SK-N-DZ (cell line): ENCODE results near the gene ZNF627. TPM values are rescaled to one million over a fixed set of nuclear protein-coding genes. Genes with fewer than 3 reads are reported as not detected.
"Not testable (repeated sequence)": the region's sequence is repeated elsewhere in the genome, so short reads cannot be mapped to it uniquely, and the experiment has no call there.

ENCODE experiments used
- DNase-seq: peaks from one replicate; pipeline ENCODE4 v3.0.0-alpha.2; 2015; ENCODE audit warnings: low spot score
- polyA plus RNA-seq, 2 experiments: library from polyadenylated mRNA; depleted of rRNA; stranded (reverse); fragments of >200 nt; gene quantifications; 2 replicates each; pipeline ENCODE4 v1.2.3, GENCODE V29; 2014

The ZNF627 gene
- polyA plus RNA-seq (2014; cell fraction: cytosol; rRNA removed): 16.6 and 21.0 TPM in 2 replicates
- 10.4 and 17.8 TPM in 2 replicates for polyA plus RNA-seq (2014; cell fraction: nucleus; rRNA removed)

DNA sequence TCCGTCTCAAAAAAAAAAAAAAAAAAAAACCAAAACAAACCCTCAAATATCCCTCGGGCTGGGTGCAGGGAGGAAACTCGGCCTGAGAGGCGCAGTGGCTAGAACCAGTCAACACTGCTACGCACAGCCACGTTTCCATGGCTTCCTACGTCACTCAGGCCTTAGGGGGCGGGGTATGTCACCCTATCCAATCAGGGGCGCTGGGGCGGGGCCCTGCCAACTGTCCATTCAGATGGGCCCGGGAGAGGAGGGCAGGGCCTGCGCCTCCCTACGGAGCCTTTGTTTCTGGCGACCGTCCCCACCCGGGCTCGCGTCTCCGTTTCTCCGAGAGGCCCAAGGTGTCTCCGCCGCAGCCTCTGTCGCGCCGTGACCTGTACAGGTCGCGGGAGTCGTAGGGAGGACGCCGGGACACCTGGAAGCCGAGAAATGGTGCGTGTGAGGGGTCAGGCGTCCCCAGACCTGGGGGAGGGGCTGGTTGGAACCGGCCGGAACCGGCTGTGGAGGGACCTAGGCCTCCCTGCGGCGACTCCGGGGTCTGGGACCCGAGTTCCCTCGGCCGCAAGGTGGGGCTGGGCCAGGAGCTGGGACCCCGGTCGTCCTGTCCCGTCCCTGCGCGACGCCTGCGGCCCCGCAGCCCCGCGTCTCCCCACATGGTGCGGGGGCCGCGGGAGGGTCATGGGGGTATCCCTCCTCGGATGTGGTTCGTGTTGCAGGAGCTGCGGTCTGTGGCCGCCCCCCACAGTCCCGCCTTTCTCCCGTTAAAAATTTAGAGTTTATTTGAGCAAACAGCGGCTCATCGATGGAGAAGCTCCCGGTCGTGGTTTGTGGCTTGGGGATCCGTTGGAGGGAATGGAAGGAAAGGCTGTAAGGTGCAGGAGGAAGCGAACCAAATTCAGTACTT is at the start of gene ZNF627:
Gene ZNF627, plus strand, starts transcription at position 282 of the 901 bp plus-strand sequence. Its CDS starts 145 bp downstream, at position 427.
- DNase-seq: peak; percentile 96

DNA sequence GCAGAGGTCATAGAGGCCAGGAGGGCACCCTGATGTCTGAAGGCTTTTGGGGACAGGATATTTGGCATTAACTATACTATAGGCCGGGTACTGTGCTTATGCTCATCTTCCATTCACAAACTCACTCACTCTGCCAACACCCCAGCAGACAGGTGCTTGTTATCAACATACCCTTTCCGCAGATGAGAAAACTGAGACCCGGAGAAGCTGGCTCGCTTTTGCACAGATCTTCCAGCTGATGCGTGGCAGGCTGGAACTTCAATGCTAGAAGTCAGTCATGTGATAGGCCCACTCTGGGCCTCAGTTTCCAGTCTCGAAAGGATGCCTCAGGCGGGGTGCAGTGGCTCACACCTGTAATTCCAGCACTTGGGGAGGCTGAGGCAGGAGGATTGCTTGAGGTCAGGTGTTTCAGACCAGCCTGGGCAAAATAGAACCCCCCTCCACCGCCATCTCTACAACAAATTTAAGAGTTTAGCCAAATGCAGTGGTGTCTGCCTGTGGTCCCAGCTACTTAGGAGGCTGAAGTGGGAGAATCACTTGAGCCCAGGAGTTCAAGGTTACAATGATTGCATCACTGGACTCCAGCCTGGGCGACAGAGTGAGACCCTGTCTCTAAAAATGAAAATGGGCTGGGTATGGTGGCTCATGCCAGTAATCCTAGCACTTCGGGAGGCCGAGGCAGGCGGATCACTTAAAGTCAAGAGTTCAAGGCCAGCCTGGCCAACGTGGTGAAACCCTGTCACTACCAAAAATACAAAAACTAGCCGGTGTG is 49.2 kb upstream of the ZNF627 start:
- no peak for DNase-seq

DNA sequence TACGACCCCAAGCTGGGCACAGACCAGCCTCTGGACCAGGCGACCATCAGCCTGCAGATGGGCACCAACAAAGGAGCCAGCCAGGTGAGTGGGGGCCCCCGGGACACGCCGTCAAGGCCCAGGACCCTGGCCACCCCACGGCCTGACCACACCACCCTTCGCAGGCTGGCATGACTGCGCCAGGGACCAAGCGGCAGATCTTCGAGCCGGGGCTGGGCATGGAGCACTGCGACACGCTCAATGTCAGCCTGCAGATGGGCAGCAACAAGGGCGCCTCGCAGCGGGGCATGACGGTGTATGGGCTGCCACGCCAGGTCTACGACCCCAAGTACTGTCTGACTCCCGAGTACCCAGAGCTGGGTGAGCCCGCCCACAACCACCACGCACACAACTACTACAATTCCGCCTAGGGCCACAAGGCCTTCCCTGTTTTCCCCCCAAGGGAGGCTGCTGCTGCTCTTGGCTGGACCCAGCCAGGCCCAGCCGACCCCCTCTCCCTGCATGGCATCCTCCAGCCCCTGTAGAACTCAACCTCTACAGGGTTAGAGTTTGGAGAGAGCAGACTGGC is 47.8 kb upstream of the ZNF627 start:
- DNase-seq: no peak

DNA sequence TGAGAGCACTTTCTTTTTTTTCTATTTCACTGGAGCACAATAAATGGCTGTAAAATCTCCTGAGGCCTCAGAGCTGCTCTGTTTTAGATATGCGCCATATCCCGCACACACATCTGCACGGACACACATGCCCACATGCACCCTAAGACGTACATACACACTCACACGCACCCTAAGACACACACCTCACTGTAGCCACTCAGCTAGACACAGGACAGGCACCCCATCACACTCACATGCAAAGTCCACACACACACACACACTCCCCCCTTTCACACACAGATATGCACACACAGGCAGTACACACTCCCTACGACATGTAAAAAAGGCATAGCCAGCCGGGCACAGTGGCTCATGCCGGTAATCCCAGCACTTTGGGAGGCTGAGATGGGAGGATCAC is 47.0 kb upstream of the ZNF627 start:
- no peak for DNase-seq

DNA sequence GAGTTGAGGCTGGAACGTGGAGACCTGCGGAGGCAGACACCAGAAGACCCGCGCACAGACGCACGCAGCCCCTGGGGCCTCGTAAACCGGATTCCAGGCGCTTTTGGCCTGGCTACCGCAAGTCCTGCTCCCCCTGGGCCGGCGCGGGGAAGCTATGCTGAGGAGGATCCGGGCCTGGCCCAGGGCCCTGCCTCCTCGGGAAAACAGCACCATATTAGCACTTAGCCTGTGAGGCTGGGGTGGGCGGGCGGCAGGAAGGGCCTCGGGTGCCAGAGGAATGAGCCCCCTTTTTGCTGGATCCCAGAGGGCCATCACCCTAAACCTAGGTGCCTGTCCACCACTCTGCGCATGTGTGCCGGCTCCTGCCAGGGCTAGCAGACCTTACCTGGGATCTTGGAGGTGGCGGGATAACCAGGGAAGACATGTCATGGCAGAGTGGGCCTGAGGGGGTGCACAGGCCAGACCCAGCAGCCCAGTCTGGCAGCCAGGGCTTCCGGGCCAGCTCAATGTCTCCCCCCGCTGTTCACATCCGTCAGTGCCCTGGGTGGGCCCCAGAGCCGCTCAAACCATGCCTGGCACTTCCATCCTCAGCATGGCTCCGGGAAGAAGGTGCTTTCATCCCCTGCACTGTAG is 45.6 kb upstream of the ZNF627 start:
- no peak for DNase-seq

DNA sequence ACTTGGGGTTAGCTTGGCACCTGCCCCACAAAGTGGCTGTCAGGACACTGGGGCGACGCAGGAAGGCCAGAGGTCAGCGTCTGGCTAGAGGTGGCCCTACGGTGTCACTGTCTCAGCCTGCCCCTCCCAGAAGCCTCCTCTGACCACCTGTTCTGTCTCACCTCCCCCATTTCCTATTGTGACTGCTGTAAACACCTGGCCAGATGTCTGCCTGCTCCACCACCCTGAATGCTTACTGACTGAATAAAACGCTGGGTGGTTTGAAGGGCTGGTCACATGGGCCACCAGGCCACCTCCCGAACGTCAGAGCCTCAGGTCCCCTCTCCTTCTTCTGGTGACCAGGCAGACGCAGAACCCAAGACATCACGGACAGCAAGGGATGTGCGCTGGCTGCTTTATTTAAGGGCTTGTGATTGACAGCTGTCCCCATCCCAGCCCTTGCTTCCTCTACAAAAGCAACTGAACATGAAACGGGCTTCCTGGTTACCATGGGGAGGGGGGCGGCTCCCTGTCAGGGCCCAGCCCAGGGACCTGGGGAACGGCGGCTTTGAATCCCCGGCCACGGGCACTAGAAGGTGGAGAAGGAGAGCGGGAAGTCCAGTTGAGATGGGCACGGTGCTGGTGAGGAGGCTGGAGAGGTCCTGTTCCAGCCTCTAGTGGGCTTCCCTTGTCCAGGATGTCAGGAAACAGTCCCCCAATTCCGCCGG is 44.5 kb upstream of the ZNF627 start:
- no peak for DNase-seq

DNA sequence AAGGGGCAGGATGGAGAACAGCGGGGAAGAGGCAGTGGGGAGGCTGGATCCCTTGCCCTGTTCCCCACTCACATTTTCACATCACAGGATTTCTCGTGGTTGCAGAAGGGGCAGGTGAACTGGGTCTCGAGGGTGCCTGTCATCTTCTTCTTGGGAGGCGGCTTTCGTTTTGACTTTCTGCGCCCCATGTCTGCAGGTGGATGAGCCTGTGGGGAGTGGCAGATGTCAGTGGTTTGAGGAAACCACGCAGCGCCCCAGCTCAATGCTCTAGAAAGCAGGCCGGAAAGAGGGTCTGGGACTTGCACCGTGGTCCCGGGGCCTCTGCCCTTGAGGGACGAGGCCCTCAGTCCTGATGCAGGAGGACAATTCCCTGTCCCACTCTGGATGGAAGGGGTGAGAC is 43.1 kb upstream of the ZNF627 start:
- DNase-seq: no peak

DNA sequence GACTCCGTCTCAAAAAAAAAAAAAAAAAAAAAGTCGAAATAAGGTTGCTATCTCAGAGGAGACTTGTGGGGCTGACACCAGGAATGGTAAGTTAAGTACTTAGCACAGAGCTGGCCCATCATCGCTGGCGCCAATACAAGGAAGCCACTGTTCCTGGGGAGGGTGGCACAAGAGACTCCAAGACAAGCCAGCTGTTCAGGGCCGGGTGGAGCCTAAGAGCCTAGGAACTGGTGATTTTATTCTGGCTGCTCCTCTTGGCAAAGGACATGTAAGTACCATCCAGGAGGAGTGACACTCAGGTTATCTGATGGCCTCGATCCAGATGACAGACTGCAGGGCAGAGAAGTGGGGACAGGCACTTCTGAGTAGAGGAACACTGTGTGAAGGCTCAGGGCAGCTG is 42.0 kb upstream of the ZNF627 start:
- no peak for DNase-seq

DNA sequence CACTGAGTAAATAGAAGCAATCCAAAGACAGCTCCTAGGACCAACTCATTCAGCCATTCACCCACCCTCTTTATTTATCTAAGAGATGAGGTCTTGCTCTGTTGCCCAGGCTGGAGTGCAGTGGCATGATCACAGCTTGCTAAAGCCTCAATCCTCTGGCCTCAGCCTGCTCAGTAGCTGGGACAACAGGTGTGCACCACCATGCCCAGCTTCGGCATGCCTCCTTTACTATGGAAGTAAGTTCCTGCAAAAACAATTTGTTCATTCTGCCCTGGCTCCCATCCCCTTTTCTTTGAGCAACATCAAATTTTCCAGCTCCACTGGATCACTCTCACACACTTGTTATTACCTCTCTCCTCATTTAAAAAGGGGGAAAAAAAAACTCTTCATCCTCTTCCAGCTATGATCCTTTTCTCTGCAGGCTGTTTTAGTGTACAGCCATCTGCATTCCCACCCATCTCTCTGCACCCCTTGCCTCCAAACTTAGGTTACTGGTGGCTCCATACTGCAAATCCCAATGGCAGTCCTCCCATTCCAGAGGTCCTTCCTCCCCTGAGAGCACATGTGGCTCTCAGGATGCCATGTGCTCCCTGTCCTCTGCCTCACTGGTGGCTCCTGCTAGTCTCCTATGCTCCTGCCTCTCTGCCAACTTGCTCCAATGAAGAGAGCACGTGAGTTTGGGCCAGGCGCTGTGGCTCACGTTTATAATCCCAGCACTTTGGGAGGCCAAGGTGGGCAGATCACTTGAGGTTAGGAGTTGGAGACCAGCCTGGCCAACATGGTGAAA is 40.5 kb upstream of the ZNF627 start:
- DNase-seq: no peak

DNA sequence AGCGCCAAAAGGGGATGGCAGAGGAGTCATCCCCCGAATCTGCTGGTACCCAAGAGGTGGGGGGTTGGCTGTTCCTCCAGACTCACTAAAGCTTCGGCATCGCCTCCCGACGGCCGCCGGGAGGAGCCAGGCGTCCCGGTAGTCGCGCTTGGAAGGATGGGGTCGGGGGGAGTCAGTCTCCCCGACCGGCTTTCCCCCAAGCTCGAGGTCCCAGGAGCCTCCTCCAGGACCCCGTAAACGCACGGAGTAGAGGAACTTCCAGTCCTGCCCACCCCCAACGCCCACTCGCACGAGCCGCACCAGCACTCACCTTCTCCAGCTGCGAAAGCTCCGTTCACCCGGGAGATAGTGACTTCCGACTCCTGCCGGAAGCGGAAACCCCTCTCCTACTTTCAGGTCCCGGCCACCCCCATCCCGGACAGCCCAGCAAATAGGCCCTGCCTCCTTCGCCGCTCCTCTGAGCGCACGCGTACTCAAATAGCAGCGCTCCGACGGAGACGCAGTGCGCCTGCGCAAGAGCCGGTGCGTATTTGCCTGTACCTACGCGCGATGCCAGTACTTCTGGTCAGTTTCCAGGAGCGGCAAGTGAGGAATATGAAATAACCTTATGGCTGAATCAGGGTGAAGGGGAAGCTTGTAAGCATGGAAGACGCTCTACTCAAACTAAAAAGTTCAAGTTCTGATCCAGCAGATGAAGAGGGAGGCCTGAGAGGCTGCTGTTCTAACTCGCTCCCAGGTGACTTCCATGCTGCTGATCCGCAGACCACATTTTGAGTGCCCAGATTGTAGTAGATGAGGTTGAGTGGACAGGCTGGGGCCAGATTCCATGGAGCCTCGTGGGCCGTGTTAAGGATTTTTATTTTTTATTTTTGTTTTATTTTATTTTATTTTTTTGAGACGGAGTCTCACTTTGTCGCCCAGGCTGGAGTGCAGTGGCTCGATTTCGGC is 38.1 kb upstream of the ZNF627 start, which contains the start of gene ELOF1:
Gene ELOF1, minus strand, starts transcription at position 350 of the 948 bp plus-strand sequence. CDS start 4,883 bp downstream, outside the sequence.
- DNase-seq: peak; percentile 97

DNA sequence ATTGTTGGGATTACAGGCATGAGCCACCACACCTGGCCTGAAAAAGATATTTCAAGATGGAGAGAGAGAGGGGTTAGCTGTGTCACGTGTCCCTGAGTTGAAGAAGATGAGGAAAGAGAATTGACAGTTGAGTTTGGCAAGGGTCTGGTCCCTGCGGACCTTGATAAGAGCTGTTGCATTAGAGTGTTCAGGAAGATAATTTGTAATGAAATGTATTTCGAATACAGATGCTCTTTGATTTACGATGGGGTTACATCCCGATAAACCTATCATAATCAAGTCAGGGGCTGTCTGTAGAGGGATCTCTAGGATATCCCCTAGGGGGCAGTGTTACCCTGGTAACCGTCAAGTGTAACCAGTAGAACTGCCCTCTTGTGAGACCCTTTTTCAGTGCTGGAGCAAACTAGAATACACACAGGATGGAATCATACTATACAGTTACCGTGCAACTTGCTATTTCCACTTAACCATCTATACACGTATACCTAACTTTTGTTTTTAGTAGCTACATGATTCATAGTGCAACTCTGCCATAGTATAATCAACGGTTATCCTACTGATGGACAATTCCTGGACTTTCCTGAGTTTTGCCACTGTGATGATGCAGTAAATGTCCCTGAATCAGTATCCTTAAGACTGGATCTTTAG is 36.8 kb upstream of the ZNF627 start:
- peak; percentile 85 for DNase-seq

DNA sequence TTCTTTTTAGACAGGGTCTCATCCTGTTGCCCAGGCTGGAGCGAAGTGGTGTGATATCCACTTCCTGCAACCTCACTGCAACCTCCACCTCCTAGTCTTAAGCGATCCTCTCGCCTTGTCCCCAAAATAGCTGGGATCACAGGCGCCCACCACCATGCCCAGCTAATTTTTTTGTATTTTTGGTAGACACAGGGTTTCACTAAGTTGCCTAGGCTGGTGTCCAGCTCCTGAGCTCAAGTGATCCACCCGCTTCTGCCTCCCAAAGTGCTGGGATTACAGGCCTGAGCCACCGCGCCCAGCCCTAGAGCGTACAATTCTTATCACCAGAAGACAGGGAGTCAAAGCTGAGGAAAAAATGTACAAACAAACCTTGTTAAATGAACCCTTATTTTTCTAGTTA is 33.8 kb upstream of the ZNF627 start:
- no peak for DNase-seq

DNA sequence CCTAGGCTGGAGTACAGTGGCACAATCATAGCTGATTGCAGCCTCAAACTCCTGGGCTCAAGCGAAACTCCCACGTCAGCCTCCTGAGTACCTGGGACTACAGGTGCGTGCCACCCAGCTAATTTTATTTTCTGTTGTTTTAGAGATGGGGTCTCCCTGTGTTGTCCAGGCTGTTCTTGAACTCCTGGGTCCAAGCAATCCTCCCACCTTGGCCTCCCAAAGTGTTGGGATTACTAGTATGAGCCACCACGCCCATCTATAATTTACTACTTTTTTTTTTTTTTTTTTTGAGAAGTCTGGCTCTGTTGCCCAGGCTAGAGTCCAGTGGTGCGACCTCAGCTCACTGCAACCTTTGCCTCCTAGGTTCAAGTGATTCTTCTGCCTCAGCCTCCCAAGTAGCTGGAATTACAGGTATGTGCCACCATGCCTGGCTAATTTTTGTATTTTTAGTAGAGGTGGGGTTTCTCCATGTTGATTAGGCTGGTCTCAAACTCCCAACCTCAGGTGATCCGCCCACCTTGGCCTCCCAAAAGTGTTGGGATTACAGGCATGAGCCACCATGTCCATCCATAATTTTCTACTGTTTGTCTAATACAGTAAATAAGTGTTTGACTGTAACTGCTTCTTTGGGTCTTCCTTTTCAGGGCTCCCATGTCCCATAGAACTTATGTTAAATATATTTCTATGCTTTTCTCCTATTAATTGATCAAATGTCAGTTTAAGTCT is 33.0 kb upstream of the ZNF627 start:
- DNase-seq: not testable (repeated sequence)

DNA sequence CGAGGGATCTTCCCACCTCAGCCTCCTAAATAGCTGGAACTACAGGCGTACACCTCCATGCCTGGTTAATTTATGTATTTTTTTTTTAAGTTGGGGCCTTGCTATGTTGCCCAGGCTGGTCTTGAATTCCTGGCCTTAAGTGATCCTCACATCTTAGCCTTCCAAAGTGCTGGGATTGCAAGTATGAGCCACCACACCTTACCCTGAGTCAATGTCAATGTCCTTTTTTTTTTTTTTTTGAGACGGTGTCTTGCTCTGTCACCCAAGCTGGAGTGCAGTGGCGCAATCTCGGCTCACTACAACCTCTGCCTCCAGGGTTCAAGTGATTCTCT is 31.7 kb upstream of the ZNF627 start:
- DNase-seq: not testable (repeated sequence)

DNA sequence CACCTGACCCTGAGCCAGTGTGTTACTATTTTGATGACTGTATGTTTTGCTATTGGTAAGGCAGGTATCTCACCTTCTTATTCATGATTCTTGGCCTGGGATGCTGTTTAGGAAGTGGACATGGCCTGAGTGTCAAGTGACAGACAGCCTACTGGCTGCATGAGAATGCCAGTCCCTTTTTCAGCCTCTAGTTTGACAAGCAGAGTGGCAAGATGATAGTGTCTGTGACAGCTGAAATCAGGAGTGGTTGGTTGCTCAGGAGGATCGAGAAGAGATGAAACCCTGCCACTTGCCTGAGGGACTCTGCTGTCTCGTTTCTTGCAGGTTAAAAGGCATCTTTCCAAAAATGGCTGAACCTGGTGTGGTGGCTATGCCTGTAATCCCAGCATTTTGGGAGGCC is 31.1 kb upstream of the ZNF627 start:
- no peak for DNase-seq

DNA sequence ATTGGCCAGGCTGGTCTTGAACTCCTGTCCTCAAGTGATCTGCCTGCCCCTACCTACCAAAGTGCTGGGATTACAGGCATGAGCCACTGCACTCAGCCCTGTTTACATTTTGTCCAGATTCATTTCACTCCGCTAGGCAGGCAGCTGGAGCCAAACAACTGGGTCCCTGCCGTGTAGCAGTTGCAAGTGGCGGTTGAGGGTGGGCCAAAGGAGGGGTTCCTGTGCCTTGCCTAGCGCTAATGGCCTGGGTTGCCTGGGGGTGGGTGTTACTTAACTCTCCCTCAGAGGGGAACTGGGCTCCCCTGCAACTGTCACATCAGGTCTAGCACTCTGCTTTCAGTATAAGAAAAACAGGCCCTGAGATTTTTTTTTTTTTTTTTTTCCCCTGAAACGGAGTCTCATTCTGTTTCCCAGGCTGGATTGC is 27.2 kb upstream of the ZNF627 start:
- DNase-seq: no peak

DNA sequence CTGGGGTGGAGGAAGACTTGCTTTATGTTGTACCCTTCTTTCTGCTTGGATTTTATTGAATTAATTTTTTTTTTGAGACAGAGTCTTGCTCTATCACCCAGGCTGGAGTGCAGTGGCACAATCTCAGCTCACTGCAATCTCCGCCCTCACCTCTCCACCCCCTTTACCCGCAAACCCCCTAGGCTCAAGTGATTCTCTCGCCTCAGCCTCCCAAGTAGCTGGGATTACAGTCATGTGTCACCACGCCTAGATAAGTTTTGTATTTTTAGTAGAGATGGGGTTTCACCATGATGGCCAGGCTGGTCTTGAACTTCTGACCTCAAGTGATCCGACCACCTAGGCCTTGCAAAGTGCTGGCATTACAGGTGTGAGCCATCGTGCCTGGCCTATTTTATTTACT is 23.9 kb upstream of the ZNF627 start:
- DNase-seq: not testable (repeated sequence)

DNA sequence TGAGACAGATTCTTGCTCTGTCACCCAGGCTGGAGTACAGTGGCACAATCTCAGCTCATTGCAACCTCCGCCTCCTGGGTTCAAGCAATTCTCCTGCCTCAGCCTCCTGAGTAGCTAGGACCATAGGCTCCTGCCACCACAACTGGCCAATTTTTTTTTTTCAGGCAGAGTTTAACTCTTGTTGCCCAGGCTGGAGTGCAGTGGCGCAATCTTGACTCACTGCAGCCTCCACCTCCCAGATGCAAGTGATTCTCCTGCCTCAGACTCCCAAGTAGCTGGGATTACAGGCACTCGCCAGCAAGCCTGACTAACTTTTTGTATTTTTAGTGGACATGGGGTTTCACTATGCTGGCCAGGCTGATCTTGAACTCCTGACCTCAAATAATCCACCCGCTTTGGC is 23.5 kb upstream of the ZNF627 start:
- not testable (repeated sequence) for DNase-seq
